ENCODE results near the gene LPIN2. TPM values are rescaled to one million over a fixed set of nuclear protein-coding genes. Genes with fewer than 3 reads are reported as not detected.

LPIN2 gene
- total RNA-seq, 1 donor from 2014 or later = 14.1 TPM

GRCh38 chr18:2981212-2981728, 31.7 kb downstream of the LPIN2 start:
- no peak for DNase-seq (ENCODE audit: low spot score)

GRCh38 chr18:2979871-2980790, 32.8 kb downstream of the LPIN2 start:
- DNase-seq (ENCODE audit: low spot score) = no peak

- no peak for DNase-seq (ENCODE audit: low spot score)
Measured at GRCh38 chr18:2979129-2979528, 33.8 kb downstream of the LPIN2 start.

- no peak for DNase-seq (ENCODE audit: low spot score)
Measured at GRCh38 chr18:2978661-2979106, 34.3 kb downstream of the LPIN2 start.

GRCh38 chr18:2978208-2978607, 34.7 kb downstream of the LPIN2 start:
- no peak for DNase-seq (ENCODE audit: low spot score)

- DNase-seq (ENCODE audit: low spot score) = no peak
Measured at GRCh38 chr18:2976218-2977132, 36.5 kb downstream of the LPIN2 start.

- no peak for DNase-seq (ENCODE audit: low spot score)
Measured at GRCh38 chr18:2974731-2975130, 38.2 kb downstream of the LPIN2 start.

- DNase-seq (ENCODE audit: low spot score) = no peak
Measured at GRCh38 chr18:2971741-2972552, 41.0 kb downstream of the LPIN2 start.

GRCh38 chr18:2970772-2971659, 41.9 kb downstream of the LPIN2 start:
- DNase-seq (ENCODE audit: low spot score) = no peak

- no peak for DNase-seq (ENCODE audit: low spot score)
Measured at GRCh38 chr18:2970344-2970743, 42.6 kb downstream of the LPIN2 start.

- no peak for DNase-seq (ENCODE audit: low spot score)
Measured at GRCh38 chr18:2969695-2970094, 43.2 kb downstream of the LPIN2 start.

- DNase-seq (ENCODE audit: low spot score) = no peak
Measured at GRCh38 chr18:2968606-2969005, 44.3 kb downstream of the LPIN2 start.

GRCh38 chr18:2967820-2968219, 45.1 kb downstream of the LPIN2 start:
- no peak for DNase-seq (ENCODE audit: low spot score)

GRCh38 chr18:2967357-2967756, 45.6 kb downstream of the LPIN2 start:
- DNase-seq (ENCODE audit: low spot score) = no peak

- no peak for DNase-seq (ENCODE audit: low spot score)
Measured at GRCh38 chr18:2966560-2966959, 46.4 kb downstream of the LPIN2 start.

- no peak for DNase-seq (ENCODE audit: low spot score)
Measured at GRCh38 chr18:2965797-2966196, 47.1 kb downstream of the LPIN2 start.

- DNase-seq (ENCODE audit: low spot score) = no peak
Measured at GRCh38 chr18:2964361-2965010, 48.5 kb downstream of the LPIN2 start.
